Cerebellar nuclear complex (tissue), 1 donor: ENCODE measurements around the gene PSME2.

ENCODE experiments used
- DNase-seq, 2 experiments: peaks; one replicate each; lab custom pipeline; 2025; lab: John Stamatoyannopoulos, UW

Gene PSME2

DNA sequence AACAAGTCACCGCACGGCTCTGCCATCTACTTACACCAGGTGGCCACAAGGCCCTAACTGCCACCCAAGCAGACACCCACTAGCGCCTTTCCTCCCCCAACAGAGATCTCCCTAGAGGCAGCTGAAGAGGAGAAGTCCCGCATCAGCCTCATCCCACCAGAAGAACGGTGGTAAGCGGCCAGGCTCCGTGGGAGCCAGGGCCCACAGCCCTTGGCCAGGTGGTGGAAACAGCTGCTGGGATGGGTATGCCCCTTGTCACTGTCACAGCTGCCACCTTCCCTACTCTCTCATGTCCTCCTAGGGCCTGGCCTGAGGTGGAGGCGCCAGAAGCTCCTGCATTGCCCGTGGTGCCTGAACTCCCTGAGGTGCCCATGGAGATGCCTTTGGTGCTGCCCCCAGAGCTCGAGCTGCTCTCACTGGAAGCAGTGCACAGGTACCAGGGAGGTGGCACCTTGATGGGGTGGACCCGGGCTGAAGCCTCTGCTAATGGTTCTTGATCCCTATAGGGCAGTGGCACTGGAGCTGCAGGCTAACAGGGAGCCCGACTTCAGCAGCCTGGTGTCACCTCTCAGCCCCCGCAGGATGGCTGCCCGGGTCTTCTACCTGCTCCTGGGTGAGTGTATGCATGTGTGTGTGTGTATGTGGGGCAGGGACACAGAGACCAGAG lies 33.0 kb upstream of the PSME2 start:
- DNase-seq: no peak

DNA sequence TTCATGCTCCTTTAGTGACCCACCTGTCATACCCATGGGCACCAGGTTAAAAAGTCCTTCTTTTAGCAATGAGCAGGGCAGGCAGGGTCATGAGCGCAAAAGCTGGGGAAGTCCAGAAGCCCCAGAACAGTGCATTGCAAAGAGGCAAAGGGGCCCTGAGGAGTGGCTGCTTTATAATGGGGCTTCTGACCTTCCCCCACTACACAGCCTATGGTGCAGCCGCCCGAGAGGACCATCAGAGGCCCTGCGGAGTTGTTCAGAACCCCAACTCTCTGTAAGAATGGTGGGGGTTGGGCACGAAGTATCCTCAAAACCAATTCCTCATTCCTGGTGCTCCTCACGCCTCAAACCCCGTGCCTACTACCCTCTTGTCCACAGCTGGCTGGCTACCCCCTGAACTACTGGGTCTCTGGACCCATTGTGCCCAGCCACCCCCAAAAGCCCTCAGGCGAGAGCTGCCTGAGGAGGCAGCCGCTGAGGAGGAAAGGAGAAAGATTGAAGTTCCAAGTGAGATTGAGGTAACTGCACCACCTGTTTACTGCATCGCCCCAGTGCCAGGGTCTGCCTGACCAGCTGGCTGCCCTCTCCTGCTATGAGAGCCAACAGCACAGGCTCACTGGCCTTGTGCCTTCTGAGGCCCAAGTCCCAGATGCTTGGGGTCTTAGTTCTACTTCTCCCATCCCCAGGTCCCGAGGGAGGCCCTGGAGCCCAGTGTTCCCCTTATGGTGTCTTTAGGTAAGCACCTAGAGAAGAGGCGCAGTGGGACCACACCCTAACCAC lies 32.2 kb upstream of the PSME2 start:
- no peak for DNase-seq

DNA sequence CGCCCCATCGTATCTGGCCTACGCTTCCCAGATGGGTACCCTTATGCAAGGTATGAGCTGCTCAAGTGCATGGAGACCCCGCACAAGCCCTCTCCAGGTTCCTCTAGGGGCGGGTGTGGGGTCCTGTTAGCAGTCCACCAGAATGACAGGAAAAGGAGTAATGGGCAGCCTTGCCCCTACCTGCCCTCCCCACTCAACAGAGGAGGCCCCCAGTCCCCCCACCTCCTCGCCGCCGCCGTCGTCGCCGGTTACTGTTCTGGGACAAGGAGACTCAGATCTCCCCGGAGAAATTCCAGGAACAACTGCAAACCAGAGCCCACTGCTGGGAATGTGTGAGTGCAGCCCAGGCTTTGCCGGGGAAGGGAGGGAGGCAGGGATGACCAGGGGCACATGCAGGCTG lies 31.5 kb upstream of the PSME2 start:
- no peak for DNase-seq

GRCh38 chr14:24177041-24177825 lies 30.8 kb upstream of the PSME2 start:
- no peak for DNase-seq

- DNase-seq: no peak
Observed at GRCh38 chr14:24176599-24176998, 30.2 kb upstream of the PSME2 start.

- no peak for DNase-seq
Observed at GRCh38 chr14:24172871-24173281, 26.5 kb upstream of the PSME2 start.

GRCh38 chr14:24172261-24172860 lies 26.0 kb upstream of the PSME2 start:
- DNase-seq: no peak

GRCh38 chr14:24171422-24172260 lies 25.2 kb upstream of the PSME2 start, which contains the start of gene REC8:
REC8 (plus strand) TSS chr14:24172080; CDS start chr14:24172553, 473 bp downstream.
- DNase-seq: peak; percentile 85 to 92

GRCh38 chr14:24167469-24168114 lies 21.2 kb upstream of the PSME2 start:
- DNase-seq: no peak

- DNase-seq: no peak
Observed at GRCh38 chr14:24165785-24166184, 19.4 kb upstream of the PSME2 start.

DNA sequence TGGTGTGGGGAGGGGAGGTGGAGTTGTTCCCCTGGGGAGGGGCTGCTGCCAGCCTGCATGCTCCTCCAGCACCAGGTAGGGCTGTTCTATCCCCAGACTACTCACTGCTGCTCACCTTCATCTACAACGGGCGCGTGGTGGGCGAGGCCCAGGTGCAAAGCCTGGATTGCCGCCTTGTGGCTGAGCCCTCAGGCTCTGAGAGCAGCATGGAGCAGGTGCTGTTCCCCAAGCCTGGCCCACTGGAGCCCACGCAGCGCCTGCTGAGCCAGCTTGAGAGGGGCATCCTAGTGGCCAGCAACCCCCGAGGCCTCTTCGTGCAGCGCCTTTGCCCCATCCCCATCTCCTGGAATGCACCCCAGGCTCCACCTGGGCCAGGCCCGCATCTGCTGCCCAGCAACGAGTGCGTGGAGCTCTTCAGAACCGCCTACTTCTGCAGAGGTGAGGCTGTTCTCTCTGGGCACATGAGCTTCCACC lies 18.1 kb upstream of the PSME2 start:
- DNase-seq: no peak

DNA sequence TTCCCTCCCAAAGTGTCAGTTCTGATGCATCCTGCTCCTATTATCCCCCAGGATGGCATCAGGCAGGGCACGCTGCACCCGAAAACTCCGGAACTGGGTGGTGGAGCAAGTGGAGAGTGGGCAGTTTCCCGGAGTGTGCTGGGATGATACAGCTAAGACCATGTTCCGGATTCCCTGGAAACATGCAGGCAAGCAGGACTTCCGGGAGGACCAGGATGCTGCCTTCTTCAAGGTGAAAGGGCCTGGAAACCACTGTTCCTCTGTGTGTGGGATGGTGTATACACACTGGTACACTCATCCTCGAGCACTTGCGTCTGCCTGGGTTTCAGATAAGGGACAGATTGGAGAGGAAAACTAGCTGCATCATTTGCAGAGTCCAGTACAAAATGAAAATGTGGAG lies 15.7 kb upstream of the PSME2 start:
- no peak for DNase-seq

- peak in 1 of 2 experiments; percentile 65 for DNase-seq
Observed at GRCh38 chr14:24160850-24161804, 14.7 kb upstream of the PSME2 start, which contains the start of gene IRF9. IRF9 (plus strand) TSS chr14:24161265; CDS start chr14:24162145, 880 bp downstream.

DNA sequence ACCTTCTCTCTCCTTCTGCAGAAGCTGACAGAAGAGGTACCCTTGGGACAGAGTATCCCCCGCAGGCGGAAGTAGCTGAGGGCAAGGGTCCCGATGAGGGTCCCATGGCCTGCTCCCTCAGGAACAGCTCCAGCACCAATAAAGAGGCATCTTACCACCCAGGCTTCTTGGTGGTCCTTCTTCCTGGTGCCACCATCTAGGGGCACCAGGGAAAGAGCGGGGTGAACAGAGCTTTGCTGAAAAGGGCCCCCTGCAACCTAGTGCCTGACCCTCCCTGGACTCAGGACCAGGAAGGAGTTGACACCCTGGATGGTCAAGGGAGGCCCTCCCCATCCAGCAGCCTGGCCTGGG lies 14.1 kb upstream of the PSME2 start:
- DNase-seq: no peak

GRCh38 chr14:24159777-24160498 lies 13.5 kb upstream of the PSME2 start:
- DNase-seq: no peak

DNA sequence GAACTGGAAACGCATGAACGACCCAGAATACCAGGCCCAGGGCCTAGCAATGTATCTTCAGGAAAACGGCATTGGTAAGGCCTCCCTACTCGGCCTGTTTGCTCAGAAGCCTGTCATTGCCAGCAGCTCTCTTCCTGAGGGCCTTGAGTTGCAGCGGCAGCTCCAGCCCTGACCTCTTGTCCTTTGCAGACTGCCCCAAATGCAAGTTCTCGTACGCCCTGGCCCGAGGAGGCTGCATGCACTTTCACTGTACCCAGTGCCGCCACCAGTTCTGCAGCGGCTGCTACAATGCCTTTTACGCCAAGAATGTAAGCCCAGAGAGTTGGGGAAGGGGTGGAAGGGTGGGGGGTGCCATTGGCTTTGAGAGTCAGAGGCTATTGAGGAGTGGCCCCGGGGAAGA lies 10.9 kb upstream of the PSME2 start:
- DNase-seq: no peak

GRCh38 chr14:24156840-24157239 lies 10.4 kb upstream of the PSME2 start:
- DNase-seq: no peak

GRCh38 chr14:24155100-24155499 lies 8.7 kb upstream of the PSME2 start:
- DNase-seq: no peak
